NCI-H128 (cell line): ENCODE measurements around the gene EMX2.
A peak's percentile ranks its signal among the peaks of the same experiment; 100 is the strongest.
"Not testable (repeated sequence)": the region's sequence is repeated elsewhere in the genome, so short reads cannot be mapped to it uniquely, and the experiment has no call there.

Experiments used
- DNase-seq: peaks from one replicate; lab custom pipeline; 2025; ENCODE audit not compliant: unreplicated experiment; lab: John Stamatoyannopoulos, UW

EMX2 gene

DNA sequence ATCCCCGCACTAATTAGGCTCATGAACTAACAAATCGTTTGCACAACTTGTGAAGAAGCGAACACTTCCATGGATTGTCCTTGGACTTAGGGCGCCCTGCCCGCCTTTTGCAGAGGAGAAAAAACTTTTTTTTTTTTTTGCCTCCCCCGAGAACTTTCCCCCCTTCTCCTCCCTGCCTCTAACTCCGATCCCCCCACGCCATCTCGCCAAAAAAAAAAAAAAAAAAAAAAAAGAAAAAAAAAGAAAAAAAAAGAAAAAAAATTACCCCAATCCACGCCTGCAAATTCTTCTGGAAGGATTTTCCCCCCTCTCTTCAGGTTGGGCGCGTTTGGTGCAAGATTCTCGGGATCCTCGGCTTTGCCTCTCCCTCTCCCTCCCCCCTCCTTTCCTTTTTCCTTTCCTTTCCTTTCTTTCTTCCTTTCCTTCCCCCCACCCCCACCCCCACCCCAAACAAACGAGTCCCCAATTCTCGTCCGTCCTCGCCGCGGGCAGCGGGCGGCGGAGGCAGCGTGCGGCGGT, at the start of gene EMX2:
Gene EMX2 (plus strand): TSS at position 41 of the 519 bp plus-strand sequence. CDS start 522 bp downstream, outside the sequence.
- no peak for DNase-seq

DNA sequence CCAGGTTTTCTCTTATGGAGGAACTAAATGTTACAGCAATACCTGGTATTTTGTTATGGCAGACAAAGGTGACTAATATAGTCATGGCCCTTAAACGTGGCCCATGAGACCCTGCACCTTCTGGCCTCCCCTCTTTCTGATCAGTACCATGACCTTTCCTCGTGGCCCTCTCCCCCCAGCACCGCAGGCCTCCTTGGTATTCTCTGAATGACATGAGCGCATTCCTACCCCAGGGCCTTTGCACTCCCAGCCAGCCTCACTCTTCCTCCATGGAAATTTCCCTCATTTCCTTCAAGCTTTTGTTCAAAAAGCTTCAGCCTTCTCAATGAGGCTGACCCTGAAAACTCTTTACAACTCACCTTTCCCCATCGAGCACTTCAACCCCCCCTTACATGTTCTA, 46.5 kb upstream of the EMX2 start:
- DNase-seq = no peak

DNA sequence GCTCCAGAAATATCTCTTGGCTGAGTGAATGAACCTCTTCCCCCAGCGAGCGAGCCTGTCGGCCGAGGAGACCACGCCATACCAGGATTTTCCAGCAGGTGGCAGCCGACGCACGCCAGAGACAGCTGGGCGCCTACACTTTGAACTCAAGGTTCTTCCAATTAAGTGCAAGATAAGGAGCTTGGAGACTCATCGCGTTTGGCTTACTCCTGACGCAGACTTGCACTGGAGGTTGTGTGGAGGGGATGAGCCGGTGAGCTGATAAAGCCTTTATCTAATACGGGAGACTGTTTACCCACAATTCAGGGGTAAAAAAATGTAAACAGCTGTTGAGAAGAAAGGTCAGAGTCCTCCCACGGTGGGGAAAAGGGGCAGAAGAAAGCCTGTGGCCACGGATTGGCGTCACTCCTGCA, 45.9 kb upstream of the EMX2 start:
- DNase-seq = peak; percentile 8

DNA sequence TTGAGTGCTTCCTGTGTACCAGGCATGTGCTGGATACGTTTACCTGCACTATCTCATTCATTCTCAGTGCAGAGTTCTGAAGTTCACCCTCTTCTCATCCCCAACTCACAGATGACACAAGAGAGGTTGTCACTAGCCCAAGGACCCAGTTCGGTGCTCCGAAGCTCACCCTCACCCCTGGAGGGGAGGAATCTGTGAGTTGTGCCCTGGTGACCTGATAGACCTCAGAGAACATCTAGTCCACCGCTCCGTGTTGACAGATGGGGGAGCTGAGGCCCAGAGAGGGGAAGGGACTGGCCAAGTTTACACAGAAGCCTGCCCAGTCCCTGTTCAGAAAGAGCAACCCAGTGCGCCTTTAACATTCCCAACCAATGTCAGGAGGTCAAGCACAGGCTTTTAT, 44.8 kb upstream of the EMX2 start:
- DNase-seq = no peak

DNA sequence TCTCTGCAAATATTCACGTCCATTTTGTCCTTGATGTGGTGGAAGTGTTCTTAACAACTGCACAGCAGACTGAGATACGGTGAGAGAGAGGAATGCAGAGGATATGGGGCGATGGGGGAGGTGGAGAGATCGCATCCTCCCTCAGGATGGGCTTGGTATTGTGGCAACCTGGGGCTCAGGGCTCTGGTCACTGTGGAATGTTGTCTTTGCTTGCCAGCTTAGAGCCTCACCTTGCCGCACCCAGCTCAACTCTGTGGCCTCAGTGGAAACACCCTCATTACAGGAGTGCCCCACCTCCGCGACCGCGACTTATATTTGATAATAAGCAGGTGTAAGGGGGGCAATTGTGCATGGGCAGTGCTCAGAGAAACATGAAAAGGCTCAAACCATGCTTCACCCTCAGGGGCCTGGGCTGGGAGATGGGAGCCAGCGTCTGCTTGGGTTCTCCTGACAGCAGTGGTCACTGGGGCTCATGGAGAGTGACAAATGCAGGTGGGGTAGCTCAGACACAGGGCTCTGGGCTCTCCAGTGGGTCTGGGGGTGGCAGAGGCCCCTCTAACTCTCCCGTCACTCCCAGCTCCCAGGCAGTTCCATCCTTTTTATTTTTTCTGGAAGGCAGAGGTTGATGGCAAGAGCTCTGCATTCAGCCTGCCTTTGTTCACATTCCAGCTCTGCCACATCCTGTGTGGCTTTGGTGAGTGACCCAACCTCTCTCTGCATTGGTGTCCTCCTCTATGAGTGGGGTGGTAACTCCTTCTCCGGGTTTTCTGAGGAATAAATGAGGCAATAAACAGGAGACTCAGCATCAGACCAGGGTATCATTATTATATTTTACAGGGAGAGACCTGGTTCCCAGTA, 43.1 kb upstream of the EMX2 start:
- DNase-seq = no peak

DNA sequence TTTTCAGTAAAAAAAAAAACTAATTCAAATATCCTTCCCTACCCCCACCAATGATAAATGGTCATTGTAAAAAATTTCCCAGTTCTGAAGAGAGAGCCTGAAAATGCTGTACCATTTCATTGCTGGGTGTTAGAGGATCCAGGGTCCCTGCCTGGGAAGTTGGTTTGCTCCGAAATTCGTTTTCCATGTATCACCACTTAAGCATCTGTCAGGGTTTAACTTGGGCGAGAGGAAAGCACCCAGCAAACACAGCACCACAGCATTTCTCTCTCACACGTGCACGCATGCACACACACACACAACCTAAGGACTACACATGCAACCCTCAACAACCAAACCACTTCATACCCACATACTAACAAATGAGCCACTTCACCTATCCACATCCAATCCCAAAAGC, 42.1 kb upstream of the EMX2 start:
- DNase-seq = no peak

DNA sequence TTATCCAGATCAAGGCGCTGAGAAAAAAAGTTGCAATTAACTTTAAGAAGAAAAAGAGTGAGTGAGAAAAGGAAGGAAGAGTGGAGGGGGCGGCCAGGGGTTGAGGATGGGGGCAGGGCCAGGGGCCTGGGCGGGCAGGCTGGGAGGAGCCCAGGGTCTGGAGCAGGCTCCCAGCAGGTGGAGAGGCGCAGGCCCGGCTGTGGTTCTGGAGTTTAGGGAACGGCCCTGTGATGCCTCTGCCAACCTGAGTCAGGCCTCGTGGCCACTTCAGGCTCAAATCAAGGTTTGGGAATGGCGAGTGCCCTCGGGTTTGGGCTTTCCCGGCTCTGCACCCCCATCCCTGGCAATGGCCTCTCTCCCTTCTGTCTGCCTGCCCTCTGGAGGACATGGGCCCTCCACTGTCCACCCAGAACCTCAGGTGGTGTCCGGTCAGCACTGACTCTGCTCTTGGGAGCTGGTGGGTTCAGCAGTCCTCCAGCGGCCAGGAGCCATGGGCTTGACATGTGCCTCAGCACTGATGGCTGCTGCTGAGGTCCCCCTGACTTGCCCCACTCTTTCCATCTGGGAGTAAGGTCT, 41.0 kb upstream of the EMX2 start:
- no peak for DNase-seq

DNA sequence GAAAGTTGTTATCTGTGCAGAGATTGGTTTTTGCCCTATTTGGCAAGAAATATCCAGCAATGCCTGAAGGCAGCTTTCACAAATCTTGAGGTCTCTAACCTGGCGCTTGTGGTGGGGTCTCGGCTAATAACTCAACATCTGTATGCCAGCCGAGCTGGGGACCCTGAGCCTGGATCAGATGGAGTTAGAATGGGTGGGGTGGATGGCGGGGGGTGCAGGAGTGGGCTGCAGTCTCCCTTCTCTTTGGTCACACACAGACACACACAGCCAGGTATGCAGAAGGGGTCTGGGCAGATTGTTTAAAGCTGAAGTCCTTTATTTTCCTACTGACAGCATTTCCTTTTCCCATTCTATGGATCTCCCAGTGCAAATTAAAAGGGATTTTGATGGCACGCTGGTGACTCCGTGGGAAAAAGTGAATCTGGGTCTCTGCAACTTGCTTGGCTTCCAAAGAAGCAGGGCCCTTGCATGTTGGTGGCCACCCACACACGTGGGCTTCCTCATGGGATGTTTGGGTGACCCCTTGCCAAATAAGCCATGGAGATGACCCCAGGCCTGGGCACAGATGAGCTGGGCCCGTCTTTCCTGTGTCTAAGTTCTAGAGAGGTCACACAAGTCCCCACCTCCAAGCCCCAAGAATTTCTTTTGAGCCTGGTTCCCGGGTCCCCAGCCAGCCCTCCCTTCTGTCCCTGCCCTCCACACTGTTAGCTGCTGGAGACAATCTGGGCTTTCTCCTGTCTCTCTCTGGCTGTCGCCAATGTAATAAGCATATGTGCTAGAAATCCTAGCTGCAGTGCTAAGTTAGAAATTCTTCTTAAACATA, 39.9 kb upstream of the EMX2 start:
- DNase-seq = no peak

DNA sequence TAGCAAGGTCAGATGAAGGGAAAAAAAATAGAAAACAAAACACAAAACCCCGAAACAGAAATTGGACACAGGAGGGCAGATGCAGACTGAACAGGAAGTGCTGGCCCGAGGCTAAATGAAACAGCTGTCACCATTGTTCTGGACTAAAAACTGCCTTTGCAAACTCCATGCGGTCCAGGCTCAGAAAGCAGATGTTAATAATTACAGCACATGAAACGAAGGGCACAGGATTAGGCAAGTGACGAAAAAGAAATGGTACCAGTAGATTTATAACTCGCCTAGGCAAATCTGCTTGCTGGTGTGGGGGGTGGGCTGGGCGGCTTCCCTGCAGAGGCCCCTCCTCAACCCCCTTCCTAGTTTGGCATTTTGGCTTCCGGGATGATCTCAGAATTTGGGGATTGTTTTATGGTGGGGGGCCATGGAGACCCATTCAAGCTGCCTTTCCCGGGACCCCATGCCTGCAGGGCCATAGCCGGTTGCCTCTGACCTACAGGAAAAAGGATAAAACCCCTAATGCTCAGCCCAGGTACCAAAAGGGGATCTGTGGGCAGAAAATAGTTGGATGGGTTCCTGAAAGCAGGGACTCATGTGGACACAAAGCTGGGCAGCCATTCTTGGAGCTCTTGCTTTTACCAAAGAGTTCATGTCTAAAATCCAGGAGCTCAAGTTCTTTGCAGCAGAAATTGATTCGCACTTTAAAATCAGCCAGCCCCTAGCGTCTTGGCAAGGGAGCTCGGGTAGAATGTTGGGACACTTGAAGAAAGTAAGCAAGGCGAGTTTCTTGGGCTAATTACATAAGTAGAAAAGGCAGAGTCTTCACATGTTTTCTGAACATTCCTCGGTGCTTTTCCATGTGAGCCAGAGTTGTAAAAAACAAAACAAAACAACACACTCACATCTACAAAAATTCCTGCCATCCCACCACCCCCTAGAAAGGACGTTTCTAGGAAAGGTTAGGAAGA, 39.0 kb upstream of the EMX2 start:
- no peak for DNase-seq

DNA sequence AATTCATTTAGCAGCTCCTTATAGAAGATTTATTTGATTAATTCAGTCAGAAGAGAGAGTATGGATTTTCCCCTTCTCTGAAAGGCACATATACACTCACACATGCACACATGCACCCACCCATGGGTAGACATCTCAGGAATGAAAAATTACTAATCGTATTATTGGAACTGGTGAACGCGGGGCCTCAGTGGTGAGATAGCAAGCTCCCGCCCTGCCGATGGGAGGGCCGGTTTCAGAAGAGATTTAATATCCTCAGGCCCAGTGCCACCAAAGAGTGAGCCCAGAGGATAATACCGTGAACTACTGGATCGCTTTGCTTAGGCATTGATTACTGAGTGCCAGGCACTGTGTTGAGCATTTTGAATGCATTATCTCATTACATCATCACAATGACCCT, 38.0 kb upstream of the EMX2 start:
- DNase-seq = no peak

DNA sequence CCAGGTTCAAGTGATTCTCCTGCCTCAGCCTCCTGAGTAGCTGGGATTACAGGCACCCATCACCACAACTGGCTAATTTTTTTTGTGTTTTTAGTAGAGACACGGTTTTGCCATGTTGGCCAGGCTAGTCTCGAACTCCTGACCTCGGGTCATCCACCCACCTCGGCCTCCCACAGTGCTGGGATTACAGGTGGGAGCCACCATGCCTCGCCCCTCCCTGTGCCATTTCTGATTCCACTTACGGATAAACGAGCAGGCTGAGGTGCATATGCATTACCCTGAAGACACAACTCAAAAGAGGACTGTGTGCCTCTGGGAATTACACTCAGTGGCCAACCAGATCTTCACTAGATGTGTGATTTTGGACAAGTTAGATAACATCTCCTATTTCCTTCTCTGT, 35.5 kb upstream of the EMX2 start:
- DNase-seq = not testable (repeated sequence)

DNA sequence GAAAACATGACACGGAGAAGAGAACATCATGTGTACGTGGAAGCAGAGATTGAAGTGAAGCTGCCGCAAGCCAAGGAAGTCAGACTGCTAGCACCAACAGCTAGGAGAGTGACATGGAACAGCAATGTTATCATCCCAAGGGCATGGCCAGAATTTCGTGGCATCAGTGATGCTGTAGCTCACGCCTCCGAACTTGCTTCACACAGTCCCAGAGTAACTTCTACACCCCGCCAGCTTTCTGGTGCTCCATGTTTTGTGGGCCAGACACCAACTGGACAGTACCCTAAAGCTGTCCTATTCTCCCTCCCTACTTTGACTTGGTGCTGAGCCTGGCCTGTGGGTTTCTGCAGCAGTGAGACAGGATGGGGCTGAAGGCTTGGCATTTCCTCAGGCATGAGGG, 33.0 kb upstream of the EMX2 start:
- no peak for DNase-seq

DNA sequence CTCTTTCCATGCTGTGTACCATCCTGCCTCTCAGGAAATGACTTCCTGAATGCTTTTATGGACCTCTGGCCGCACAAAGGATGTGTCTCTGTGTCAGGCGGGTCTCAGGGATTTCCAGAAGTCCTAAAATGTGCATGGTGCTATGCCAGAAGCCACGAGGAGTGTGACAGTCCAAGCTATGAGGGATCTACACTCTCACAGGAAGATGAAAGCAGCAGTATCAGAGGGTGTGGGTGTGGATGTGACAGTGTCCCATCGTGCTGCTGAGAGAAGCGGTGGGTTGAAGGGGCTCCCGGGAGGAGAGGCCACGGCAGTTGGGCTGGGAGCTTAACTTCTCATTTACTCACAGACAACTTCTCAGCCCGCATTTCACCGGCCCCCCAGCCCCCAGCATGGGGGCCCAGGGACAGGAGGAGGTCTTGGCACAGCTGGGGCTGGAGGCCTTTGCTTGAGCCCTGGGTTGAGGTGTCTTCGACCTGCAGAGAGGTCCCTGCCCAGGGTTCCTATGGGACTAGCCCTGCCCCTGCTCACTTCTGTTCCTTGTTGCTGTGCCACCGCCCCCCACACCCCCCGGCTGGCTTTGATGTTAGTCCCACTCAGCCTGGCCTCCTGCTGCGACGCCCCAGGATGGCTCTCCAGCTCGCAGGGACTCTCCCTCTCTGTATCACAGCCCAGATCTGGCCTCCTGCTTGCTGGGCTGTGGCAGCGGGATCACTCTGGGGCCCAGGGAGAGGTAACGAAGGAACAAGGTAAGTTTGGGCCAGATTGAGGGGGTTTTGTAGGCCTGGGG, 30.8 kb upstream of the EMX2 start:
- no peak for DNase-seq

DNA sequence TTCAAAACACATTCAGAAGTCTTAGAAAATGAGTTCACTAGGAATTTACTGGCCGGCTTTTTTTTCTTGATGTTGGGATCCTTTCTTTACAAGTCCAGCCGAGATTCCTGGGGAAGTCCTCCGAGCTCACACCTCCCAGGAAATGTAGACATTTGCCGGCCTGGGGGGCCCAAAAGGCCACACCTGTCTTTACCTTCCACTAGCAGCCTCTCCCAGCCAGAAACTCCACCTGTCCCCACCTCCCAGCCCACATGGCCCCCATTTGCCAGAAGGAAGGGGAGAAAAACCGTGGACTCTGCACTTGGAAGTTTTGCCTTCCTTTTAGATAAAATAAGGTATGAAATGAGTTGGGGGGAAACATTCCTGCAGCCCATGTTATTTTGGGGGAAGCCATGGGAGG, 27.6 kb upstream of the EMX2 start:
- no peak for DNase-seq

DNA sequence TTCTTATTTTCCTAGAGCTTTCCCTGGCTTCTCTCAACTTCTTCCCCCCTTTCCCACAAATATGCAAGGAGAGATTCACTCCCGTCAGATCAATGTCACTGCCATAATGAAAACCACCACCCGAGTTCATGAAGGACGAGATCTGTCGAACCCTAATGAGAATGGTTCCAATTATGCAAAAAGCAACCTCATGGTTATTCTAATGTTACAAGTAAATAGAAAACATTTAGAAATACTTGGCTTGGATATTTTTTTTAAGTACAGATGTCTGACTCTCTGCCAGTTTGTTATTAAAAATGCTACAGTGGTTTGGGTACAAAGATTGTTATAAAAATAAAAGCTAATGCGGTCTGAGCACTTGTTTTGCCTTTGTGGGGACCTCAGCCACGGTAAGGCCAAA, 25.9 kb upstream of the EMX2 start:
- DNase-seq = no peak

DNA sequence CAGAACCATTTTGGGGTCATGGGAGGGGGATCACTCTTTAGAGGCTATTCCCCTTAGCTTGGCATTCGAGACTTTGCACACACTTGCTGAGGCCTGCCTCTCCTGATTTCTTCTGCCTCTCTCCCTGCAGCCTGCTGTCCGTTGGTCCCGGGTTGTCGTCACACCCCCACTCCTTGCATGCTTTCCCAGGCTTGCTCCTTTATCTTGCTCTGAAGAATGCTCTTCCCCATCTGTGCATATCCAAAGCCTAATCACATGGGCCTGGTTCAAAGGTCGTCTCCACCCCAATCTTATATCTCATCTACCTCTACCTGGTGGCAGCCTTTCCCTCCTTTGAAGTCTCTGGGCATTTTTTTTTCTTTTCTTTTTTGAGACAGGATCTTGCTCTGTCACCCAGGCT, 24.3 kb upstream of the EMX2 start:
- DNase-seq = no peak

DNA sequence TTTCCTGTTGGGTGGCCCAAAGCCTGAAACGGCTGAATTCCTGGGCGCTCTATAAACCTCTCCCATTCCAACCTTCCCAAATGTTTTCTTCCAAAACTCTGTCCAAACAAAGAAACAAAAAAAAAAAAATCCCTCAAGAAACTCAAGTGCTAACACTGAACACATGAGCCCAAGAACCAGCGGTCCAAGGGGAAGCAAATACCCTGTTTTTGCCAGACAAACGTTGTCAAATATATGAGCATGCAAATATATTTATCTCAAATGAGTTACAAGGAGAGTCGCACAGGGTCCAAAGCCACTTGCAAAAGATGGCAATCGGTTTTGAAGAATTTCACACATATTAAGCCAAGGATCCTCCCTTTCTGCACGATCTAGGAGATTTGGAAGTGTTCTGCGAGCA, 23.3 kb upstream of the EMX2 start:
- DNase-seq = no peak

DNA sequence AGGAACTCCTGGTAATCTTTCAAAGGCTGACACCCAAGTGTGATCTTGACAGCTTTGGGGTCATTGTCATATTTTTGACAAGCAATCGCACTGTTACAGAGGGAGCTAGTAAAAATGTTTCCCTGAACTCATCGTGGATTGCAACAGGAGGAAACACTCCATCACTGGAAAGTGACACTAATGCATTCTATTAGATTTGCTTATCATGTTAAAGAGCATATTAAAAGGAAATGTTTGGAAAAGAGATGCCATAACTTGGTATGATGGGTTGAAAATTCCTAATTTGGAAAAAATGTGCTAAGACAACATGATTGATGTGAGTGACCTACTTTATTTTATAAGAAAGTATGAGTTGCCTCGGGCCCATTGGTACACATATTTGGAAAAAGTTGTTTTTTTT, 22.7 kb upstream of the EMX2 start:
- DNase-seq = no peak

DNA sequence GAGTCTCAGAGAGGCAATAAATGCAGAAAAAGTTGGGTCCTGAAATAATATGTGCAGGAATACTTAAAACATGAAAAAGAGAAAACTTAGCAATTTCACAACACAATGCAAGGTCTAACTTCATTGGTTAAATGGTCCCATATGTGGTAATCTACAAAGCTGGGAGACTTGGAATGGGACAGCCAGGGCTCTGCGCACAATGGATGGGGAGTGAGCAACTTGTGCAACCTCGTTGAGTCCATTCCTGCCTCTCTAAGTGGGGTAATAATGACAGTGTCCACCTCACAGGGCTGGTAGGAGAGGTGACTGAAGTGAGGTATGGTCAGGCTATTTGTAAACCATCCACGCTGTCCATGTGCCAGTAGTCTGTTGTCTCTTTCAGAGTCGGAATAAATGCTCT, 11.8 kb upstream of the EMX2 start:
- no peak for DNase-seq
